Islet precursor cell (in vitro differentiated cells): ENCODE results near the gene FILIP1.
A peak's percentile ranks its signal among the peaks of the same experiment; 100 is the strongest.
"Not testable (repeated sequence)": the region's sequence is repeated elsewhere in the genome, so short reads cannot be mapped to it uniquely, and the experiment has no call there.

Experiments used
- DNase-seq: peaks from one replicate; pipeline ENCODE4 v3.0.0-alpha.2; 2018

Gene FILIP1

DNA sequence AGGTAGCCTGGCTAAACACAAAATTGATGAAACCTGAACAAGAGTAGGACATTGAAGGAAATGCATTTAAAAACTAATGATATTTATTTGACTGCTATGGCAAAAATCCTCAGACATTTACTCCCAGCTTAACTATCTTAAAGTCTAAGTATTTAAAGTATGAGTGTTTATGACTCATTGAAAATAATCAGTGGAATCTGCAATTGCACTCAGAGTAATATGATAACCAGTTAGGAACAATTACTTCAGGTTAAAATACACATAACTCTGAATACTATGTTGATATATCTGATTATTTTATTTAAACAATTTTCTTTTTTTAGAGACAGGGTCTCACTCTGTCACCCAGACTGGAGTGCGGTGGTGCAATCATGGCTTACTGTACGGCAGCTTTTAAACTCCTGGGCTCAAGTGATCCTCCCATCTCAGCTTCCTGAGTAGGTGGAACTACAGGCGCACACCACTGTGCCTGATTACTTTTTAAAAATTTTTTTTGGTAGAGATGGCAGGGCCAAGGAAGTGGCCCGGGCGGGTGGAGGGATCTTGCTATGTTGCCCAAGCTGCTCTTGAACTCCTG, 43.9 kb downstream of the FILIP1 start:
- DNase-seq, result no peak

DNA sequence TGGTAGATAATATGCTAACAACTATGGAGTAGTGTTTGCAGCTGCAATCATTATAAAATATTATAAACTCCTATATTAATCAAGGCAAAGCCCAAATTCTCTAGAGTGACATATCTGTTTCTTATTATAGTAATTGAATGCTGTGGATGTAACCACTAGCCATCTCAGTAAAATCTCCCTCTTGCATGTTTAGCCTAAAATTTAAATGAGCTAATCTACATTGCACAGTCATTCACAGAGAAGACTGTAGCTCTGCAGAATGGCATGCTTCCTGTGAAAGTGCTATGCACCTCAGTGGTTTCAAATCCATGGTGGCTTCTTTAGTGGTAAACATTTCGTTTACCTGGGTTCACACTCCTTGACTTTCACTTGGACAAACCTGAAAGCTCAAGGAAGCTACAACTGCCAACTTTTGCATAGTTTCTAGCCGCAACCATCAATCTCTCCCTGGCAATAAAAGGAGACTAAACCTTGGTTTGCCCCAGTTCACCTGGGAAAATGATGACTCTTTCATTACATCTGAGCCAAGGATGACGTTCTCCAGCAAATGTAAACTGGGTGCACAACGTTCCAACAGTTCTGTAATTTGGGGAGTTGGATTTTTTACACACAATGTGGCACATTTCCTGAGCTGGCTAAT, 47.2 kb downstream of the FILIP1 start:
- DNase-seq, result no peak

DNA sequence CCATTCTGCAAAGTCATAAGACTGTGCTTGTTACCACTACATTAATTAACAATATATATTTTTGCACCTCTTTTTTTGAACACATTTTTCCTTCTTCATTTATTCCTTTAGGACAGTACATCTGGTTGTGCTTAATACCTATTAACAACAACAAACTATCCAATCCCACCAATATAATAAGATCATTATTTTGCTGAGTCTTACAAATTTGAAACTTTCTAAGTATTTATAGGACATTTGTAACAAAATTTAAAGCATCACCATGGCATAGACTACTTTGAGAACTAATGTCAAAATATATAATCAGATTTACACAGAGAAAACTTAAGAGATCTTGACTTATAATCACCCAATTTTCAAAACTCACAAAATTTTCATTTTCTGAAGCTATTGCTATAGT, 47.9 kb downstream of the FILIP1 start:
- no peak for DNase-seq

DNA sequence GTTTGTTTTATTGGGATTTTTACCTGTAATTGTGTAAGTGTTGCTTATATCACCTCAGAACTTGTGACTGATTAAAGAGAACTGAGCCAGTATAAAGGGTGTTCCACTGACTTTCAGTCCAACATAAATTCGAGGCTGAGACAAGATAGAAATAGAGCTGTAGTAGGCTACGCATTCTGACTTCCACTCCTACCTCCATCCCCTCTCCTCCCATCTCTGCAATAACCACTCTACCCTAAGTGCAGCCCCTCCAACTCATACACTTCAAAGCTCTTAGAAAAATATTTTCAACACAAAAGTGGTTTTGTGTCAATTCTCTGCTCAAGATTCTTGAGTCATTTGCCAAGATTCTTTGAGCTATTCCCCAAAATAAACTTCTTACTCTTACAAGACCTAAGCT, 48.7 kb downstream of the FILIP1 start:
- DNase-seq, result no peak

DNA sequence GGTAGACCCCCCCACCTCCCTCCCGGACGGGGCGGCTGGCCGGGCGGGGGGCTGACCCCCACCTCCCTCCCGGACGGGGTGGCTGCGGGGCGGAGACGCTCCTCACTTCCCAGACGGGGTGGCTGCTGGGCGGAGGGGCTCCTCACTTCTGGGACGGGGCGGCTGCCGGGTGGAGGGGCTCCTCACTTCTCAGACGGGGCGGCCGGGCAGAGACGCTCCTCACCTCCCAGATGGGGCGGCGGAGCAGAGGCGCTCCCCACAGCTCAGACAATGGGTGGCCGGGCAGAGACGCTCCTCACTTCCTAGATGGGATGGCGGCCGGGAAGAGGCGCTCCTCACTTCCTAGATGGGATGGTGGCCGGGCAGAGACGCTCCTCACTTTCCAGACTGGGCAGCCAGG, 51.7 kb downstream of the FILIP1 start:
- not testable (repeated sequence) for DNase-seq

DNA sequence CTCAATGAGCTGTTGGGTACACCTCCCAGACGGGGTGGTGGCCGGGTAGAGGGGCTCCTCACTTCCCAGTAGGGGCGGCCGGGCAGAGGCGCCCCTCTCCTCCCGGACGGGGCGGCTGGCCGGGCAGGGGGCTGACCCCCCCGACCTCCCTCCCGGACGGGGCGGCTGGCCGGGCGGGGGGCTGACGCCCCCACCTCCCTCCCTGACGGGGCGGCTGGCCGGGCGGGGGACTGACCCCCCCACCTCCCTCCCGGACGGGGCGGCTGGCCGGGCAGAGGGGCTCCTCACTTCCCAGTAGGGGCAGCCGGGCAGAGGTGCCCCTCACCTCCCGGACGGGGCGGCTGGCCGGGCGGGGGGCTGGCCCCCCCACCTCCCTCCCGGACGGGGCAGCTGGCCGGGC, 52.1 kb downstream of the FILIP1 start:
- DNase-seq, result not testable (repeated sequence)

DNA sequence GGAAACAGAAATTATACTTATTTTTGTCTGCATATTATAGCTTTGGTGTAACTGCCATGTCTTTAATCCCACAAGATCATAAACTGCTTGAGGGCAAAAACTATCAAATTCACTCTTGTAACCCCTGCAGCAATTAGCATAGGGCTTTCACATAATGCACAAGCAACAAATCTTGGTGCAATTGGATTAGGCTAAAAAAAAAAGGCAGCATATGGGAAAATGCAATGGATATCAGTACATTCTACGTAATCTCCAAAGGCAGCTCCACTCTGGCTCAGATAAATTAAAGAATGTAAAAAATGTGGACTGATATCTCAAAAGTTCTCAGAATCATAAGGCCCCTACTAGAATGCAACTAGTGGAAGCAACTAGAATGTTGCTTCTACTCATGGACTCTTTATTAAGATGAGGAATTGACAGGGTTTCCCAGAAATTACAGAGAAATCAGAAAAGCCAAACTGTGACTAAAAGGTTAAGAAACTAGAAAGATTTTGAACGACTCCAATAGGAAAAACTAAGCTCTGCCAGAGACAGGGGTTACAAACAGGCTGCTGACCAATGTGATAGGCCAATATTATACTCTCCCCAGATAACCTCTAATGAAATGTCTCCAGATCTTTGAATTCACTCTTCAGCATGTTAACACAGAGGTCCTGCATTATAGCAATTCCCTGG, 55.0 kb downstream of the FILIP1 start:
- no peak for DNase-seq

DNA sequence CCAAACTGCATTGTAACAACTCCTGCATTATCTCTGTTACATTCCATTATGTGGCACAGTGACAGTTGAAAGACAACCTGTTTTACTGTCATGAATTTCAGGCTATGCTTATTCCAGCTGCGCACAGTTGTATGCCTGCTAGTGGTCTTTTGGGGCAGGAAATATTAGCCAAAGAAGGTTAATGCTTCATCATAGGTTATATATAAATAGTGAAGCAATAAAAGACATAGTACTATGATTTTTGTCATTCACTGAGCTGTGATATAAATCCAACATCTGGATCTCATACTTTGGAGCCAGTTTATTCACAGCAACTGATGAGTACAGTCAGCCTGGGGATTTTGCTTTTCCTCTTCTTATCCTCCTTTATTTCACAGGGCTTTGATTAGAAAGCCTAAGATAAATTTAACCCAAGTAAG, 55.6 kb downstream of the FILIP1 start:
- no peak for DNase-seq

DNA sequence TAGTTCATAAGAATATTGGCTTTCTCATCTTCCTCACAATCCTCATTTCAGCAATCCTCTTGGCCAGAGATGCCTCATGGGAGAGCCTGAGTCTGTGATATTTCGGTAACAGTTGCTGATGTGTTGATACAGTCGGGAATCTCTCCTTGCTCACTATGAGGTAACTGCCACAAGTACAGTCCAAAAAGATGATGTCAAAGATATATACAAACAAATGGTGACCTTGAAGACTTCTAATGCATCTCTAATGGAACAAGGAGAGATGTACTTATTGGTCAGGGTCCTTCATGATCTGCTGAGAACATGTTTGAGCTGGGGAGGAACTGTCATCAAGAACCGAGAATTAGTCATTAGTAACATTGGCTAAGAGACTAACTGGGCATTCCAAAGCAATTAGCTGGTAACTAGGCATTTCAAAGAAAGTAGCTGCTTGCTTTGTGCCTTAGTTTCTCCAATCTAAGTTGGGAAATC, 56.1 kb downstream of the FILIP1 start:
- no peak for DNase-seq

DNA sequence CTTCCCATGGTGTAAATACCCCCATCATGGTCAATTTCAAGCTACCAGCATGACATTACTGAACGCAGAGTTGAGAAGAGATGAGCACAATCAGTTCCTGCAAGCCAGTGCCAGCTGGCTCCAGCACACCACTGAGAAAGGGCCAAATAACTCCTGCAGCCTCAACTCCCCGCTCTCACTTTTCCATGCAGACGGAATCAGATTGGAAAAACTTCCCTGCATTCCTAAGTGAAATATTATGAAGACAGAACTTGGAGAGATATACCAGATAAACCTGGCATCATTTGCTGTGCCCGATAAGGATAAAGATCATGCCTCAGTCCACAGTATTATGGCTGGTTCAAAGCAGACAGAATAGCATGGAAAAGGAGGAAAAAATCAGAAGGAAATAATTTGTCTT, 56.7 kb downstream of the FILIP1 start:
- no peak for DNase-seq

DNA sequence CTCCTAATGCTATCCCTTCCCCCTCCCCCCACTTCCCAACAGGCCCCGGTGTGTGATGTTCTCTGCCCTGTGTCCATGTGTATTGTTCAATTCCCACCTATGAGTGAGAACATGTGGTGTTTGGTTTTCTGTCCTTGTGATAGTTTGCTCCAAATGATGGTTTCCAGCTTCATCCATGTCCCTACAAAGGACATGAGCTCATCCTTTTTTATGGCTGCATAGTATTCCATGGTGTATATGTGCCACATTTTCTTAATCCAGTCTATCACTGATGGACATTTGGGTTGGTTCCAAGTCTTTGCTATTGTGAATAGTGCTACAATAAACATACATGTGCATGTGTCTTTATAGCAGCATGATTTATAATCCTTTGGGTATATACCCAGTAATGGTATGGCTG, 60.8 kb downstream of the FILIP1 start:
- not testable (repeated sequence) for DNase-seq

DNA sequence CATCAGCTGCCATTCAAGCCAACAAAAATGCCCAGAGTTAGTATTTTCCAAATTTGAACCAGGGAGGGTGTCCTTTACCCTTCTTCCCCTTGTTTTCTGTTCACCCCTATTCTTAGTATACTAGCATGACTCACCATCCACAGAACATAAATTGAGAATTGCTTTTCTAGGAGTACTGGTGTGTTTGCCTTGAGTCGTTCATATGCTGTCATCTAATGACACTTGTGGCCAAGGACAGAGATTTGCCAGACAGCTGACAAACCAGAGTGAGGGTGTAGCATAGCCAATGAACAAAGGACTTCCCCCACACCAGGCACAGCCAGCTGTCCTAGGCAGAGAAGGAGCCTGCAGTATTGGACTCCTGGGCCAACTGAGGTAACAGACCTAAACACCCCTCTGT, 62.2 kb downstream of the FILIP1 start:
- DNase-seq, result peak; percentile 83

DNA sequence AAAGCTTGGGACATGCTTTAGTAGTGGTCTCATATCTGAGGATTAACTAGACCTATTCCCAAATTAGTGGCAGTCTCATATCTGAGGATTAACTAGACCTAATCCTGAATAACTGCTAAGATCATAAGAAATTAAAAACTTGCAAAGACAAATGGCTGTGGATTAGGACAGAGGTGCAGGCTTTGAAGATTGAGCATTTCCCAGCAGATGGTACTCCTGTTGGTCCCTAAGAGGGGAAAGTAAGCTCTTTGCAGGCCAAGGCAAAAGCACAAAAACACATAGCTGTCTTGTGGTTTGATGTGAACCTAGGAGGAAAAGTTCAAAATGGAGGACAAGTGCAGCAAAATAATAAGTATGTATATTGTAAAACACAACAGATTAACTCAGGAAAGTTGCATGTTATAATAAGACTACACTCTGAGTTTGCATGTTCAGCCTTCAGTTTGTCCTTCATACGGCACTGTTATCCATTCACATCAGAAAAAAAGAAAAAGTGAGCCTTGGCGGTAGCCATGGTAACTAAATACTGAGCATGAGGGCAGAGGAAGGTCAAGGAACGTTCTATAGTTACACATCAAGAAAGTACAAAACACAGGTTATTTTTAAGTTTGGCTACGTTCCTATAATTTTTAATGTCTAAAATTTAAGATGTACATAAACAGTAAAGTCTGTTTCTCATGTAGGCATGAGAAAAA, 62.8 kb downstream of the FILIP1 start:
- no peak for DNase-seq

DNA sequence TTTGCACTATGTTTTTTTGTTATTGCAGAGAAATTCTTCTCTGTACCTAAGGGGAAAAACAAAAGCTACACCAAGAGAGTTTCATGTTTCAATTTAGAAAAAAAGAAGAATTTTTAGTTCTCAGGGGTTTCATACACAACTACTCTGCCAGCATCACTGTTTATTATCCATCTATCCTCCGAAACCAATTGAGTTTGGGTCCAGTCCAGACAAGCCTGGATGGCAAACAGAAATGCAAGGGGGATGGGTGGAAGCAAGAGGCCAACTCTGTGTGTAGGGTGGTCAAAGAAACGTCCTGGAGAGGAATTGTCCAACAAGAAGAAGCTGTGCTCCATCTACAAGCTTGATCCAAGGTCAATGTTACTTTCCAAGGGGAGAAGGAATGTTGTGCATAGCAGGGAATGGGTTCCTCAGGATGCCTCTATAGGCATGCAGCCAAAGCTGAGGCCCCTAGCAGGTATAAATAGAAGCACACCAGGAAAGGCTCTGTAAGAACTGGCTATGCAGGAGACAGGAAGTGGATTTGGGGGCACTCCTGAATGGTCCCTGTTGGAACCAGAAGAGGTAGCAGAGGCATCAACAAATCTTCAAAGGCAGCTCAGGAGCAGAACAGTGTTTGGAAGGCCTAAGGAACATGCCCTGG, 64.4 kb downstream of the FILIP1 start:
- no peak for DNase-seq

DNA sequence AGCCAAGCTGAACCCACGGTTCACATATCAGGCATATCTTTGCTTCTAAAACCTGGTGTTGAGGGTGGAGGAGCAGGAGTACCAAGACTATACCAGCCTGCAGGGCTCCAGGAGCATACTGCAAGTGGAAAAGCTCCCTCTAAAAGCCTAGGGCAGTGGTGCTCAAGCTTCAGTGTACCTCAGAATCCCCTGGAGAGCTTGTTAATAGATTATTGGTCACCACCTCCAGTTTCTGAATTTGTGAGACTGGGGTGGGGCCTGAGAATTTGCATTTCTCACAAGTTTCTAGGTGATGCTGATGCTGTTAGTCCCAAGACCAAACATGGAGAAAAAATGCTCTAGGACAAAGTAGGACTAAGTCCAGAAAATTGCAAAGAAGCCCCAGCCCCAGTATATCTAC, 65.4 kb downstream of the FILIP1 start:
- no peak for DNase-seq

DNA sequence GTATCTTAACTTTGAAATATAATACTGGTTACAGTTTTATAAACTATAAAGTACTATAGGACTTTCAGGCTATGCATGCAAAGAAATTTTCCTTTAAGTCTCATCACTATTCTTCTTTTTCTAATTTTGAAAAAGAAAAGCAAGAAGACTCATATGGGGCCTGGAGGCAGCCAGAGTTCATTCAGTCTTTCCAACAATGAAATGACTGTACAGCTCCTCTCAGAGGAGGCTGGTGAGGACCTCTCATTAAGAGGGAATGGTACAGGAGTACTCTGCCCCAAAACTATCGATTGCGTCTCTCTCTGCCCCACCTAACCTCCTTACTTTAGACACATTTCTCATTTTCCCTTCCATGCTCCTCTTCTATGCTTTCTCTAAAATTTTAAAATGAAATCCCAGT, 66.3 kb downstream of the FILIP1 start:
- DNase-seq, result no peak

DNA sequence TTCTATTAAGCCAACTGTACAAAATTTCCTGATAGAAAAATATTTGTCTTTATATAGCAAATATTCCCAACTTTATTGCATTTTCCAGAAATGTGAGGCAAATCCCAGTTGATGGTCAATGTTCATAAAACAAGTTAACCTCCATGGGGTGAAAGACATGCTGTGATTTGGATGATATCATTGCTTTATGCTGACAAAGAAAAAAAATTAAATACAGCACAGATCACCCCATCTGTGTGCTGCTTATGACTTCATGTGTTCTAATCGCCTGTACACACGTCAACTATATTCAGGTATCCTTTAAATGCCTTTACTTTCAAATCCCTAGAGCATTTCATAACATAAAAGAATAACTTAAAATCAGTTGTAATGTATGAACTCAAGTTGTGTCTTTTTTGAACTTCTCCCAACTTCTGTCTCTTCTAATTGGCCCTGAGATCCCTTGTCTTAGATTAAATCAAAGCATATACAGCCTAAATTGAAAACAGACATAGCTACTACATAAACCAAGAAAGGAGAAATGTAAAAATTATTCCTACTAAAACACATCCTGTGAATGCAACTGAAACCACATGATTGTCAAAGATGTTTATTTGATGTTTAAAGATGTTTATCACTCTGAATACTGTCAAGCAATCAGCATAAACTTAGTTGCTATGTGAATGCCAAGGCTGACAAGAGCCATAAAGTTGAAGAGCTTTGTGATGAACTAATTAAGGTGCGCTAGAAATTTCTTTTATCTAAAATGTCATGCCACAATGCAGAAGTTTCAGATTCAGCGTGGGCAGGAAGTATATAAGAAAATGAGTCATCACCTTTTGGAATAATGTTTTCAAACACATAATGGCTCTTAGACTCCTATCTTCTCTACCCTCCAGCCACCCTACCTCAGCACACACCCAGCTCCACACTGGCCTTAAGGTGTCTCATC, 68.7 kb downstream of the FILIP1 start:
- DNase-seq, result no peak

DNA sequence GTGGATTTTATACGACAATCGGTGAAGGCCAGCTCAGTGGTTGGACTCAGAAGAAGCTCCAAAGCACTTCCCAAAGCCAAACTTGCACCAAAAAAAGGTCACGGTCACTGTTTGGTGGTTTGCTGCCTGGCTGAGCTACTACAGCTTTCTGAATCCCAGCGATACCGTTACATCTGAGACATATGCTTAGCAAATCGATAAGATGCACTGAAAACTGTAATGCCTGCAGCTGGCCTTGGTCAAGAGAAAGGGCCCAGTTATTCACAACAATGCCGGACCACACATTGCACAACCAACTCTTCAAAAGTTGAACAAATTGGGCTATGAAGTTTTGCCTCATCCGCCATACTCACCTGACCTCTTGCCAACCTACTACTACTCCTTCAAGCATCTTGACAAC, 70.2 kb downstream of the FILIP1 start:
- DNase-seq, result no peak

DNA sequence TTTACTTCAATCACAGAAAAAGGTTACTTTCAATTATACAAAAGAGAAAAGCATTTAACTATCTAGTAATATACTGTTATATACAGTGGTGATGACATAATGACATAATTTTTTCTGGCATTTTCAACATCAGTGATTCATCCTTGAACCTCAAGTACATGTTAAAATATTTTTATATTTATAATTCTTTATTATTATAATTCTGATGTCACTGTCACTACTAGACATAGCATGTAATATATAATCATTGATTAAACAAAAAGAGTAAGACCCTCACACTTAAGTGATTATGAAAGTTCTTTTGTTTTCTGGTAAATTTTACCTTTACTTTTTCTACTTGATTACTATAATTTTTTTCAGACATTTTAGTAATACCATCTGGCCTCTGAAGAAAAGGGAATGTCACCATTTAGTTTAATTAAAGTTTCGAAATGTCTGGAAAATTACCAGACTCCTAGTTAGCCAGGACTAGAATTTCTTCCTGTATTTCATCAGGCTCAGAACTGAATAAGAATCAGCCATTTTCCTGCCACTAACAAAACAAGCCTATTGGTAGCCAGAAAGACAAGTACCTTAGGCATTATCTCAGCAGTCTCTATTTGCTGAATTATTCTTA, 71.5 kb downstream of the FILIP1 start:
- DNase-seq, result no peak

DNA sequence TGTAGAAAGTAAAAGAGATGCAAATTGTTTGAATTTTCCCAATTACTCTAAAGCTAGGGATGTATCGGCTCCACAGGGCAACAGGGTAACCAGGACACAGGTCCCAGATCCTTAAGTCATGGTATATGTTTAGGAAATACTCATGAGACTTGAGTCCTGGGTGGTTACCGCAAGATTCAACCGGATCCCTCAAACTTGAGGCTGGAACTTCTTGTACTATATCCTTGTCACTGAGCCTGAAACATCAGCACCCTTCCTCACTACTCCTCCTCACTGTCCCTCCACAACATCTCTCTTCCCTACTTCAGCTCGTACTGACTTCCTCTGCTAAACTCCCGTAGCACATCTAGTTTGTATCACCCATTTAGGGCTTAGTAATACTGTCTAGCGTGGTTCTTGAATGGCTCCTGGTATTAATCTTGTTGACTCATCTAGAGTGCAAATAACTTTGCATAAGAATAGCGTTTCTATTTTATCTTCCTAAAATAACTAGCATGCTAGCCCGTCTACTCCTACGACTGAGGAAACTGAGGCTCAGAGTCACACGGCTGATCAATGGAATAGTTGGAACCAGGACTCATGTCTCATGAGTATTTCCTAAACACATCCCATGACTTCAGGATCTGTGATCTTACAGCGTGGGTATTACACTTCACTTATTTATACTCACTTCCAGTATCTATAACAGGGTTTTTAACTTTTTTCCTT, 72.1 kb downstream of the FILIP1 start:
- no peak for DNase-seq

DNA sequence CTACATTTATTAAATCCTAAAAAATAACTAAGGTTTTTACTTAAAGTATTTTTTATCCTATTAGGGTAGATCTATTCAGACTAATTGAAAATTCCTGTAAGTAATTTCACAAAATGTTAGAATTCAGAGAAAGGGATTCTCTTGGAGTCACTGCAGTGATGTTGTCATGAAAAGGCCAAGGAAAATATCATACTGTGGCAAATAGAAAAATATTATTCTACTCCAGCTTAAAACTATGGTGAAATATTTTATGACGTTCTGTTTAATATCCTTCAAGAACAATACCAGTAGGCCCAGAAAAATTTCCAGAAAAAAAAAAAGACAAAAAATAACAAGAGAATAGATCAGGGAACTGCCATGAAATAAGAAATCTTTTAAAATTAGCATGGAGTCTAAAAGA, 73.6 kb downstream of the FILIP1 start:
- DNase-seq, result no peak
